Activated T-helper 1 cell treated with Interleukin-2 at 50 U/mL for 16 hours (primary cell): Measurements from ENCODE around the gene MYO16.

ENCODE experiments used
- DNase-seq: peaks from one replicate; pipeline ENCODE4 v3.0.0-alpha.2; 2020; ENCODE audit warnings: low read depth

Gene MYO16

GRCh38 chr13:108663710-108664109 is 34.3 kb downstream of the MYO16 start:
- DNase-seq: no peak

DNA sequence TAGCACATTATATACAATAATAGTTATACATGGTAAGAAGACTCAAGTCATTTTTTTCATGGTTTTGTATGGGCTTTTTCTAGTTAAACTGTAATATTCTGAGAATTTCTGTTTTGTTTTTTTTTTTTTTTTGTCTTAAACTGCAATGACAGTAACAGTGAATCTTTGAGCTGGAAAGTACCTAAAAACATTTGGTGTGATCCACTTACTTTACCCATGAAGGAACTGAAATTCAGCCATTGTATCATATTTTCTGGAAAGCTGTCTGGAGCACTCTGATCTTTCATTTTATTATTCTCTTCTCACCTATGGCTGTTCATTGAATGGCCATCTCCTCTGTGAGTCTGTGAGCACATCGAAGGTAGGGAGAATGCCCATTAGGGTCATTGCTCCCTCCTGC is 37.8 kb downstream of the MYO16 start:
- DNase-seq: no peak

DNA sequence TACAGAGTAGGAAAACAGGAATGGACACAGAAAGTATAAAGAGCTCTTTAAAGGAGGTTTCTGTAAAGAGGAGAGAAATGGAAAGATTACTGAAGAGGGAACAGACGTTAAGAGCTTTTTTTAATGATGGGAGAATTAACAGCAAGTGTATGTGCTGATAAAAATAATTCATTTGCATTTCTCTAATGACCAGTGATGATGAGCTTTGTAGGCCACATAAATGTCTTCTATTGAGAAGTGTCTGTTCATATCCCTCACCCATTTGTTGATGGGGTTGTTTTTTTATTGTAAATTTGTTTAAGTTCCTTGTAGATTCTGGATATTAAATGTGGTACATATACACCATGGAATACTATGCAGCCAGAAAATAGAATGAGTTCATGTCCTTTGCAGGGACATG is 40.0 kb downstream of the MYO16 start:
- no peak for DNase-seq

- no peak for DNase-seq
Observed at GRCh38 chr13:108674346-108674745, 44.9 kb downstream of the MYO16 start.

DNA sequence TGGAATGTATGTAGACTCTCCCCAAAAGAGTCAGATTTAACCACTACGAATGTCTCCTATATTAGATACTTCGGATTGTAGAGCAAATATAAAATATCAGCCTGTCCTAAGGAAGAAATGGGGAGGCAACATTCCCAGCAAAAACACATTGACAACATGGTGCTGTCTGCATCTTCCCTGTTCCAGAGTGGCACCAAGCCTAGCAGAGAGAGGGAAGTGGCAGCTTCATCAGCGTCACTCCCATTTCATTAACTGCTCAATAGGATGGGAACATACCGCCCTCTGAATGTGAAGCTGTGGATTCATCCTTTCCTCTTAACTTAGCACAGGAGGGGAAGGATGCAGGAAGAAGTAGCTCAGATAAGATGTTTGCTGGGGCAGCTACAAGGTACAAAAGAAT is 45.4 kb downstream of the MYO16 start:
- no peak for DNase-seq

DNA sequence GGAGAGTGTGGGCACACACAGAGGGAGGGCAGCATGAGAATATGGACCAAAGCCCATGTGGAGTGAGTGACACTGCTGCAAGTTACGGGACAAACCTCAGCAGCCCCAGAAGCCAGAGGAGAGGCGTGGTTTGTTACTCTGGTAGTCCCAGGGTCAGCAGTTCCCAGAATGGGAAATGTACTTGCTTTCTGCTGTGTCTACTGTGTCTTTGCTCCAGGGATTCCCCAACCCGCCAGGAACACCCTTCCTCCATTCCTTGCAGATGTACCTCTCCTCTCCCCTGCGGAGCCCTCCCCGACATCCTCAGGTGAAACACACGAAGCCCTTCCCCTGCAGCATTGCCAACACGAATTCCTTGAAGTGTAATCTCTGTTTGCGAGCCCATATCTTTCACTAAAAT is 47.2 kb downstream of the MYO16 start:
- no peak for DNase-seq

GRCh38 chr13:108677806-108678205 is 48.4 kb downstream of the MYO16 start:
- DNase-seq: no peak

DNA sequence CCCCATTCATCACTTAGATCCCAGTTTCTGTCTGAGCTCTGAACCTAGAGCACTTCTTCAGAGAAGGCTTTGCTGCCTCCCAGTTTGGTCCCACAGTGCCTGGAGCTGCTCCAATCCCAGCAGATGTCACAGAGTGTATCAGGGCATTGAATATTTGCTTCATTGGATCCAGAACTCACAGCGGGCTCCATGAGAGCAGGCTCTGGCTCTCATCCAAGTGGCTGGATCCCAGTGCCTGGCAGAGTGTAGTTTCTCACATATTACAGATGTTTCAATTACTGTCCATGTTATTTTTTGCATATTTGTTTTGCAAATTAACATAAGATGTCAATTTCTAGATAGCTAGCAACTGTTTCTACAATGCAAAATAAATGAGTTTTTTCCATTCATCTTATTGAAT is 50.6 kb downstream of the MYO16 start:
- no peak for DNase-seq

DNA sequence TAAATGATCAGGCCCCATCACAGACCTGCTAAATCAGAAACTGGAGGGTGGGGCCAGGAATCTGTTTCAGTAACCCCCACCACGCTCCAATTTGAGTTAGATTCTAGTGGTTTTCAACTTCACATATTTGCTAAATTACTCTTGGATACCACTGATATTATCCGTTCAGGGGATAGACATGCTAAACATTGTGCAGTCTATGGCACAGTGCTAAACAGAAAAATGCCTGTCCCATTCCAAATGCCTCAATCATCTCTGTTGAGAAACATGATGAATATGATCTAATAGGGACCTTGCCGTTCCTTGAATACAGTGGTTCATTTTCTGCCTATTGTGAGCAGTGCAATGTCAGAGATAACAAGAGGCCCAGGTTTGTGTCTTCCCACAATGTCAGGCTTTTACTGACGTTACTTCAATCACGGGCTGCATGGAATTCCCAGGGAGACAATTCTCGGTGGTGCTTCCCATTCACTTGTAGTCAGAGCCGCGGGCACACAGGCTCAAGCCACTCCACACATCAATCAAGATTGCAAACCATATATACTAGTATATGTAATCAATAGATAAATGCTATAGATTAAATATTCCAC is 52.7 kb downstream of the MYO16 start:
- DNase-seq: no peak

DNA sequence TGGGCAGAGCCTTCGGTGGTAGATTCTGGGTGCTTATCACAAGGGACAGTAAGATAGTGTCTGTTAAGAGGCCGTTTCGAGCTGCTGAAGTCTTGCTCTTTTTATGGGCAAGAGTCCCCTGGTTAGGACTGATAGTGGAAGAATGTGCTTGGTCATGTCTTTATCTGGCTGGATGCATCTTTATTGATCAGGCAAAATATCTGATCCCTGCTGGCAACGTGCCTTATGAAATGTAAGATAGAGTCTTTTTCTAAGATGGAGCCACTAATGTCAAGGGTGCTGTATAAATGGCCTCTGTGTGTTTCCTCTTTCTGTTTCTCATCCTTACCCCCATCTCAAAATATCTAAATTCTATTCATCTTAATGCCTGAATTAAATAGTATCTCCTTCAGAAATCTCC is 53.3 kb downstream of the MYO16 start:
- DNase-seq: no peak

DNA sequence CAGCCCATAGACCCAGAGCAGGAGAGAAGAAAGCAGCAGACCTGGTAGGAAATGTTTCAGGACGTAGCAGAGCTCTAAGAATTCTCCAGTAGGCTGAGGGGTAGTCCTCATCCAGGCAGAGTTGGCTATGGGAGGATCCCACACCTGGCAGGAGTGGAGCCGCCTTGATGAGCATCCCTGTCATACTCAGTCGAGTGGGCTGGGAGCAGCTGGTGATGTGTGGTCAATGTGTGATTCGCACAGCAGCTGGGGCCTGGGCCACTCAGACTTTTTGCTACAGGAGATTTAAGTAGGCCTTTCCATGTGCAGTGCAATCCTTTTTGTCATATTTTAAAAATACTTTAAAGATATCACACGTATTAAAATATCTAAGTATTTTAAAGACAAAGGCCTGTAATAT is 56.6 kb downstream of the MYO16 start:
- no peak for DNase-seq

- no peak for DNase-seq
Observed at GRCh38 chr13:108690726-108691125, 61.3 kb downstream of the MYO16 start.

GRCh38 chr13:108700422-108701170 is 71.2 kb downstream of the MYO16 start:
- DNase-seq: no peak

GRCh38 chr13:108702171-108702570 is 72.8 kb downstream of the MYO16 start:
- DNase-seq: no peak

DNA sequence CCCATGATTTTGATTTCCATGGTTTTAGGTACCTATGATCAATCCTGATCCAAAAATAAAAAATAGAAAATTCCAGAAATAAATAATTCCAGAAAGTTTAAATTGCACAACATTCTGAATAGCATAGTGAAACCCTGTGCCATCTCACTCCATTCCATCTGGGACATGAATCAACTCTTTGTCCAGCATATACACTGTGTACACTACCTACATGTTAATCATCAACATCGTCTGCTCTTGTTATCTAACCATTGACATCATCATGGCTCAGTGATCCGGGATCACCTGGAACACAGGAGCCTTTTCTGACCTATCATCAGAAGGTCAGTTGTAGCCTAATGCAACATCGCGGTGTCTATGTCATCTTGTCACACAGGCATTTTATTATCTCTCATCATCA is 75.6 kb downstream of the MYO16 start:
- DNase-seq: no peak

GRCh38 chr13:108707584-108707983 is 78.2 kb downstream of the MYO16 start:
- DNase-seq: no peak

DNA sequence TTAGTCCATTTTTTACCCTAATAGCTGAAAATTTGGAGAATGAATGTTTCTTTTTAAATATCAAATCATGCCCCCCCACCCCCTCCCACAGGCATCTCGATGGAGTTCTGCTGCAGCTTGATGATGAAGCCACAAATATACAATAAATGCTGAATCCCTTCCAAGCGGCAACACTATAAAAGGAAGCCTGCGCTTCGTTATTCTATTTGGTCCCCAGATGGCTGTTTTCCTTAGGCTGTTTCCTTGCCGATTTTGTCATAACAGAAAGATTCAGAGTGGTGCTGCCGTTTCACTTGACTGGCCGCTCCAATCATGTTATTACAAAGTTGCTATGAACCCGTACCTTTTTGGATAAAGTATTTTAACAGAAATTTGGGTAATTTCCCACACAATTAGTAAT is 79.5 kb downstream of the MYO16 start:
- no peak for DNase-seq

GRCh38 chr13:108711386-108711785 is 82.0 kb downstream of the MYO16 start:
- no peak for DNase-seq

DNA sequence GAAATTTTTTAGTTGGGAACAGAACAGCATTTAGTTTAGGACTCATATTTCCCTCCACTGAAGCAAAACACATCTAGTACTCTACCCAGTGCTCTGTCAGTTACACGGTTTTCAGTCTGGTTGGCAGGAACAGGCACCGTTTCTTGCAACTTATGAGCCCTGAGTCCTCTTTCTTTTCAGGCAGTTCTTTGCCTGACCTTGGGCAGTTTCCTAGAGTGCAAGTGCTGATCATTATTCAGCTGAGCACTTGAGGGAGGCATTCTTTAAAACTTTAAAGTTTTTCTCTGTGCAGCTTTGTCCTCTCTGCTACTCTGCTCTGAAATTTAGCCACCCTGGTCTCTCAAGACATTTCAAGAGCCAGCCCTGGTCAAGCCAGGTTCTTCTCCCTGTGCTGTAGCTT is 96.1 kb downstream of the MYO16 start:
- DNase-seq: no peak

GRCh38 chr13:108728370-108728769 is 99.0 kb downstream of the MYO16 start:
- DNase-seq: no peak

GRCh38 chr13:108733022-108733560 is 103.7 kb downstream of the MYO16 start:
- no peak for DNase-seq

GRCh38 chr13:108734676-108735075 is 105.3 kb downstream of the MYO16 start:
- no peak for DNase-seq

- no peak for DNase-seq
Observed at GRCh38 chr13:108741930-108742329, 112.5 kb downstream of the MYO16 start.
